Measurements from ENCODE around the gene SFT2D1. TPM values are rescaled to one million over a fixed set of nuclear protein-coding genes. Genes with fewer than 3 reads are reported as not detected.
A peak's percentile ranks its signal among the peaks of the same experiment; 100 is the strongest.

Gene SFT2D1
- total and polyA plus RNA-seq, 7 donors = 26.0 to 92.8 (median 46.2) TPM

DNA sequence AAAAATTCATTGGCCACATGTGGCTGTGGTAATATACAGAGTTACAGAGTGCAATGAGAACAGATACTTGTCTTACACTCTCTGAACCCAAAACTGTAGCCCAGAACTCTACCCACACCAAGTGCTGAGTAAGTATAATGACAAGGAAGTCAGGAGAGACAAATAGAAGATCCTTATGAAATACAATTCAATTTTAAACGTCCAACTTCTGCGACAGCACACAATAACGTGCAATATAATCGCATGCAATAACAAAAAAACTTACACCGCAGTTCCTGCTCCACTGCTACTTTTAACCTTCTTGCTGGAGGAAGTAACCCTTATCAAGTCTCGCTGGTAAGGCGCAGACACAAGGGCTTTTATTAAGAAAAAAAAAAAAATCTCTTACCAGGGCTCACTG lies 881 bp downstream of the SFT2D1 start:
- peak overlapping the region in 2 of 4 donors; percentile 84 to 93 for H3K27ac ChIP-seq
- no peak for TF ChIP-seq POLR2A (IDR thresholded peaks at IDR 0.05)
- TF ChIP-seq POLR2AphosphoS5 (IDR thresholded peaks at IDR 0.05) = no peak
- no peak for TF ChIP-seq EP300 (IDR thresholded peaks at IDR 0.05)
- TF ChIP-seq, protein P1, sequence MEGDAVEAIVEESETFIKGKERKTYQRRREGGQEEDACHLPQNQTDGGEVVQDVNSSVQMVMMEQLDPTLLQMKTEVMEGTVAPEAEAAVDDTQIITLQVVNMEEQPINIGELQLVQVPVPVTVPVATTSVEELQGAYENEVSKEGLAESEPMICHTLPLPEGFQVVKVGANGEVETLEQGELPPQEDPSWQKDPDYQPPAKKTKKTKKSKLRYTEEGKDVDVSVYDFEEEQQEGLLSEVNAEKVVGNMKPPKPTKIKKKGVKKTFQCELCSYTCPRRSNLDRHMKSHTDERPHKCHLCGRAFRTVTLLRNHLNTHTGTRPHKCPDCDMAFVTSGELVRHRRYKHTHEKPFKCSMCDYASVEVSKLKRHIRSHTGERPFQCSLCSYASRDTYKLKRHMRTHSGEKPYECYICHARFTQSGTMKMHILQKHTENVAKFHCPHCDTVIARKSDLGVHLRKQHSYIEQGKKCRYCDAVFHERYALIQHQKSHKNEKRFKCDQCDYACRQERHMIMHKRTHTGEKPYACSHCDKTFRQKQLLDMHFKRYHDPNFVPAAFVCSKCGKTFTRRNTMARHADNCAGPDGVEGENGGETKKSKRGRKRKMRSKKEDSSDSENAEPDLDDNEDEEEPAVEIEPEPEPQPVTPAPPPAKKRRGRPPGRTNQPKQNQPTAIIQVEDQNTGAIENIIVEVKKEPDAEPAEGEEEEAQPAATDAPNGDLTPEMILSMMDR (IDR thresholded peaks at IDR 0.05) = no peak
- H3K9me3 ChIP-seq = no peaks in the 10 kb centered on the region
- peak overlapping the region; percentile 67 to 100 (median 96) for H3K4me3 ChIP-seq
- H3K4me1 ChIP-seq = peaks cover 0 to 49% (median 36%) of the 10 kb centered on the region in 4 donors
- WGBS, 2 donors = 8 to 10% methylated on average over 7 of the region's 7 CpGs
- peaks cover 0 to 12% (median 0%) of the 10 kb centered on the region in 4 donors for H3K36me3 ChIP-seq
- DNase-seq = no peak
- no peaks in the 10 kb centered on the region for H3K27me3 ChIP-seq
- intact Hi-C loops (cut with DNase I) = no loop called here

DNA sequence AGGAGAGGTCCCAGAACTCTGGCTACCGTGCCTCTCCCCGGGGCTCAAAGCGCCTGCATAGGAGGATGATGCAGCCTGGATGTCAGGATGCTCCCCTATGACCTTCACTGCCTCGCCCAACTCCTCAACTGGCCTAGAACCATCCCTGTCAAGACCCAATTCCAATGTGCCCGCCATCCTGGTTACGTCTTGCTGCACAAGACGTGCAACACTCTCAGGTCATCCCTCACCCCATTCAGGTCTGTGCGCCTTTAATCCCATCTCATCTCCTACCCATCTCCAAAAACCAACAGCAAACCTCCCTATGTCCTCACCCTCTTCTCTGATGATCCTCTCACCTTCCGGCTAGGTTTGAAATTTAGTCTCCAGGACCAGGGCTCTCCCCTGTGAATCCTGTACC lies 3.5 kb downstream of the SFT2D1 start:
- H3K27ac ChIP-seq = no peak overlapping the region
- H3K4me1 ChIP-seq = peaks cover 0 to 56% (median 38%) of the 10 kb centered on the region in 4 donors
- TF ChIP-seq EP300 (IDR thresholded peaks at IDR 0.05) (no peak), POLR2AphosphoS5 (IDR thresholded peaks at IDR 0.05) (no peak), POLR2A (IDR thresholded peaks at IDR 0.05) (no peak)
- TF ChIP-seq, protein P1 (IDR thresholded peaks at IDR 0.05) = no peak
- 96% methylated on average over 9 of the region's 9 CpGs for WGBS, 2 donors
- no peak for DNase-seq
- intact Hi-C loops (cut with DNase I) = no loop called here
- H3K36me3 ChIP-seq = peaks cover 0 to 28% (median 0%) of the 10 kb centered on the region in 4 donors
- no peak overlapping the region for H3K4me3 ChIP-seq
- no peaks in the 10 kb centered on the region for H3K27me3 ChIP-seq
- H3K9me3 ChIP-seq = no peaks in the 10 kb centered on the region

DNA sequence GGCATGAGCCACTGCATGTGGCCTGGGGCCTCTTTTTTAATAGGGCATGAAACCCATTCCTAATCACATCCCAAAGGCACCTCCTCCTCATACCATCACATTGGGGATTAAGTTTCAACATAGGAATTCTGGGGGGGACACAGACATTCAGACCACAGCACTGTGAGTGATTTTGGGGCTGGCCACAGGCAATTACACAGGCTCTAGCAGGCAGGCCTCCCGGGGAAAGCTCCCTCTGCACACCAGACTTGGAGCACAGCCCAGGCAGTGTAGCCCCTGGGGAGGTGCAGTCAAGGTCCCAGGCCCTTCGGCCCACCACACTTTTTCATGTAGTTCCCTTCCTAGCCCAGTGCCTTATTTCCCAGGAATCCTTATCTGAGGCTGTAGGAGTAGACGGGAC lies 5.5 kb downstream of the SFT2D1 start:
- peaks cover 0 to 58% (median 39%) of the 10 kb centered on the region in 4 donors for H3K4me1 ChIP-seq
- DNase-seq = no peak
- H3K9me3 ChIP-seq = no peaks in the 10 kb centered on the region
- TF ChIP-seq, protein P1 (IDR thresholded peaks at IDR 0.05) = no peak
- no peak for TF ChIP-seq POLR2A (IDR thresholded peaks at IDR 0.05)
- no peak for TF ChIP-seq POLR2AphosphoS5 (IDR thresholded peaks at IDR 0.05)
- no peak for TF ChIP-seq EP300 (IDR thresholded peaks at IDR 0.05)
- no peak overlapping the region for H3K4me3 ChIP-seq
- H3K36me3 ChIP-seq = peaks cover 0 to 28% (median 0%) of the 10 kb centered on the region in 4 donors
- no peak overlapping the region for H3K27ac ChIP-seq
- H3K27me3 ChIP-seq = no peaks in the 10 kb centered on the region
- intact Hi-C loops (cut with DNase I) = no loop called here
- WGBS, 2 donors = 88 to 89% methylated on average over 3 of the region's 3 CpGs

GRCh38 chr6:166335378-166336302 lies 6.7 kb downstream of the SFT2D1 start:
- H3K27ac ChIP-seq = no peak overlapping the region
- H3K4me3 ChIP-seq = no peak overlapping the region
- H3K36me3 ChIP-seq = peaks cover 0 to 28% (median 0%) of the 10 kb centered on the region in 4 donors
- no peak for DNase-seq
- intact Hi-C loops (cut with DNase I) = no loop called here
- H3K27me3 ChIP-seq = no peaks in the 10 kb centered on the region
- 83 to 87% methylated on average over 11 of the region's 11 CpGs for WGBS, 2 donors
- H3K9me3 ChIP-seq = no peaks in the 10 kb centered on the region
- peaks cover 0 to 52% (median 39%) of the 10 kb centered on the region in 4 donors for H3K4me1 ChIP-seq
- TF ChIP-seq POLR2A (IDR thresholded peaks at IDR 0.05) (no peak), EP300 (IDR thresholded peaks at IDR 0.05) (no peak), POLR2AphosphoS5 (IDR thresholded peaks at IDR 0.05) (no peak)
- TF ChIP-seq, protein P1 (IDR thresholded peaks at IDR 0.05) = no peak
